WTC11 (cell line): ENCODE data around the gene AURKB. TPM values are rescaled to one million over a fixed set of nuclear protein-coding genes. Genes with fewer than 3 reads are reported as not detected.

ENCODE experiments used
- ATAC-seq: fragments of 200-7000 bp; cut with Tn5 transposase; 2 replicates; pipeline ENCODE4 v1.10.0; 2021; ENCODE audit warnings: mild to moderate bottlenecking, moderate library complexity
- Bru-seq: library from RNA; stranded (reverse); fragments of 400-500 nt; gene quantifications from one replicate; lab custom pipeline; 2021; lab: Mats Ljungman, UMichigan
- CTCF ChIA-PET: fragments of 300-600 bp; sonication (Branson Sonifier 250); formaldehyde crosslinking; loops from one replicate; lab custom pipeline; 2021; ENCODE audit warnings: antibody characterized with exemption; lab: Charles Lee
- POLR2A ChIA-PET: fragments of 350-600 bp; sonication (Branson Sonifier 250); formaldehyde crosslinking; loops from one replicate; lab custom pipeline; 2021; ENCODE audit warnings: antibody characterized with exemption; lab: Charles Lee
- DNase-seq: peaks from one replicate; pipeline ENCODE4 v3.0.0; 2021; ENCODE audit warnings: low spot score
- H3K27ac Mint-ChIP-seq: 2 replicates; pipeline ENCODE4 v1.8.0; 2021; ENCODE audit warnings: mixed read lengths
- H3K27me3 Mint-ChIP-seq: 2 replicates; pipeline ENCODE4 v1.8.0; 2021; ENCODE audit warnings: low read depth, mild to moderate bottlenecking, moderate library complexity, mixed read lengths
- H3K36me3 Mint-ChIP-seq: 2 replicates; pipeline ENCODE4 v1.8.0; 2021; ENCODE audit warnings: mixed read lengths
- H3K4me1 Mint-ChIP-seq: 2 replicates; pipeline ENCODE4 v1.8.0; 2022; ENCODE audit warnings: mixed read lengths
- H3K4me3 Mint-ChIP-seq: 2 replicates; pipeline ENCODE4 v1.8.0; 2021; ENCODE audit warnings: mild to moderate bottlenecking, moderate library complexity, mixed read lengths
- H3K9me3 Mint-ChIP-seq: 2 replicates; pipeline ENCODE4 v1.8.0; 2021; ENCODE audit warnings: mixed read lengths
- CBFB ChIP-seq: sonication (generic); formaldehyde crosslinking; IDR thresholded peaks from 2 replicates; pipeline ENCODE4 v1.8.1; 2022; ENCODE audit warnings: mild to moderate bottlenecking, low read depth, missing genetic modification reagents
- ELF4 ChIP-seq: sonication (generic); formaldehyde crosslinking; IDR thresholded peaks from 2 replicates; pipeline ENCODE4 v1.8.1; 2022; ENCODE audit warnings: low read depth, mild to moderate bottlenecking, moderate library complexity, missing genetic modification reagents
- ESRRA ChIP-seq: sonication (generic); formaldehyde crosslinking; IDR thresholded peaks from 2 replicates; pipeline ENCODE4 v1.8.1; 2022; ENCODE audit warnings: mild to moderate bottlenecking, missing genetic modification reagents, borderline replicate concordance
- FOXJ3 ChIP-seq: sonication (generic); formaldehyde crosslinking; IDR thresholded peaks from 2 replicates; pipeline ENCODE4 v1.9.0; 2021; ENCODE audit warnings: missing genetic modification reagents, mild to moderate bottlenecking, borderline replicate concordance
- FOXP1 ChIP-seq: sonication (generic); formaldehyde crosslinking; IDR thresholded peaks from 2 replicates; pipeline ENCODE4 v1.8.0; 2022; ENCODE audit warnings: missing genetic modification reagents, mild to moderate bottlenecking, moderate library complexity, borderline replicate concordance
- GABPB1 ChIP-seq: sonication (generic); formaldehyde crosslinking; IDR thresholded peaks from 2 replicates; pipeline ENCODE4 v1.8.1; 2023; ENCODE audit warnings: mild to moderate bottlenecking, missing genetic modification reagents
- GRHL2 ChIP-seq: fragments of 250-450 bp; sonication (Bioruptor Pico); IDR thresholded peaks from 2 replicates; pipeline ENCODE4 v1.8.0; 2022; ENCODE audit warnings: mild to moderate bottlenecking, moderate library complexity; ENCODE audit not compliant: insufficient replicate concordance, severe bottlenecking
- MYBL2 ChIP-seq: sonication (generic); formaldehyde crosslinking; IDR thresholded peaks from 2 replicates; pipeline ENCODE4 v1.8.1; 2023; ENCODE audit warnings: mild to moderate bottlenecking, moderate library complexity, missing genetic modification reagents
- NFATC4 ChIP-seq: fragments of 250-450 bp; sonication (Bioruptor Pico); IDR thresholded peaks from 2 replicates; pipeline ENCODE4 v1.9.0; 2021; ENCODE audit warnings: mild to moderate bottlenecking
- NR1H2 ChIP-seq: sonication (generic); formaldehyde crosslinking; IDR thresholded peaks from 2 replicates; pipeline ENCODE4 v1.9.0; 2021; ENCODE audit warnings: mild to moderate bottlenecking, moderate library complexity, missing genetic modification reagents
- NR2C2 ChIP-seq: sonication (generic); formaldehyde crosslinking; IDR thresholded peaks from 2 replicates; pipeline ENCODE4 v1.8.0; 2022; ENCODE audit warnings: mild to moderate bottlenecking, missing genetic modification reagents
- TEAD4 ChIP-seq: sonication (generic); formaldehyde crosslinking; IDR thresholded peaks from 2 replicates; pipeline ENCODE4 v1.8.0; 2022; ENCODE audit warnings: mild to moderate bottlenecking, missing genetic modification reagents
- long read RNA-seq, 3 experiments: library from RNA in 1 of 3; library from capped mRNA in 1 of 3; library from polyadenylated mRNA in 1 of 3; unstranded in 2 of 3; stranded (forward) in 1 of 3; transcript quantifications; one replicate each; pipeline ENCODE4 v2.0.0, GENCODE V29; 2021
- total RNA-seq: library from RNA; stranded (reverse); gene quantifications from 3 replicates; pipeline ENCODE4 v1.2.3, GENCODE V29; 2021
- TF ChIP-seq, protein P1 (sequence below): sonication (generic); formaldehyde crosslinking; IDR thresholded peaks from 2 replicates; pipeline ENCODE4 v1.8.0; 2023; ENCODE audit warnings: missing genetic modification reagents, mild to moderate bottlenecking, borderline replicate concordance
- TF ChIP-seq, protein P2 (sequence below): sonication (generic); formaldehyde crosslinking; conservative IDR thresholded peaks from 2 replicates; pipeline ENCODE4 v1.8.1; 2022; ENCODE audit warnings: mild to moderate bottlenecking, missing genetic modification reagents
- TF ChIP-seq, protein P3 (sequence below): sonication (generic); formaldehyde crosslinking; IDR thresholded peaks from 2 replicates; pipeline ENCODE4 v1.8.0; 2023; ENCODE audit warnings: mild to moderate bottlenecking, missing genetic modification reagents
- TF ChIP-seq, protein P4 (sequence below): sonication (generic); formaldehyde crosslinking; IDR thresholded peaks from 2 replicates; pipeline ENCODE4 v1.8.1; 2023; ENCODE audit warnings: mild to moderate bottlenecking, moderate library complexity, missing genetic modification reagents
- TF ChIP-seq, protein P5 (sequence below): sonication (generic); formaldehyde crosslinking; IDR thresholded peaks from 2 replicates; pipeline ENCODE4 v1.8.0; 2023; ENCODE audit warnings: missing genetic modification reagents
- TF ChIP-seq, protein P6 (sequence below): sonication (generic); formaldehyde crosslinking; conservative IDR thresholded peaks from 2 replicates; pipeline ENCODE4 v1.8.1; 2023; ENCODE audit warnings: mild to moderate bottlenecking, low read depth, missing genetic modification reagents, moderate library complexity

AURKB gene
- total RNA-seq (180 to 215 TPM (median 183 TPM) in 3 replicates), Bru-seq, nascent RNA (percentile 92 among the genes with signal in this experiment)
- long read RNA-seq, experiment 1, transcript AURKB-214 (9 exons, 1,227 nt) = major isoform, 222 of 312 reads
- long read RNA-seq, experiment 1, transcript AURKB-202 (8 exons, 1,167 nt) = minor isoform, 9 of 312 reads
- long read RNA-seq, experiment 1, transcript AURKB-201 (9 exons, 1,254 nt) = minor isoform, 7 of 312 reads
- long read RNA-seq, experiment 1, partial matches to known transcripts = 14 of 312 reads
- long read RNA-seq, experiment 1, other reads (novel, unspliced or antisense) = 59 of 312 reads
- long read RNA-seq, experiment 2, transcript AURKB-202 (8 exons, 1,167 nt) = minor isoform, 5 of 189 reads
- long read RNA-seq, experiment 2, transcript AURKB-201 (9 exons, 1,254 nt) = minor isoform, 5 of 189 reads
- long read RNA-seq, experiment 2, transcript AURKB-214 (9 exons, 1,227 nt) = major isoform, 75 of 189 reads
- long read RNA-seq, experiment 2, partial matches to known transcripts = 36 of 189 reads
- long read RNA-seq, experiment 2, other reads (novel, unspliced or antisense) = 67 of 189 reads
- long read RNA-seq, experiment 3, transcript AURKB-202 (8 exons, 1,167 nt) = minor isoform, 24 of 549 reads
- long read RNA-seq, experiment 3, transcript AURKB-214 (9 exons, 1,227 nt) = major isoform, 390 of 549 reads
- long read RNA-seq, experiment 3, transcript AURKB-201 (9 exons, 1,254 nt) = minor isoform, 18 of 549 reads
- long read RNA-seq, experiment 3, partial matches to known transcripts = 10 of 549 reads
- long read RNA-seq, experiment 3, other reads (novel, unspliced or antisense) = 106 of 549 reads

DNA sequence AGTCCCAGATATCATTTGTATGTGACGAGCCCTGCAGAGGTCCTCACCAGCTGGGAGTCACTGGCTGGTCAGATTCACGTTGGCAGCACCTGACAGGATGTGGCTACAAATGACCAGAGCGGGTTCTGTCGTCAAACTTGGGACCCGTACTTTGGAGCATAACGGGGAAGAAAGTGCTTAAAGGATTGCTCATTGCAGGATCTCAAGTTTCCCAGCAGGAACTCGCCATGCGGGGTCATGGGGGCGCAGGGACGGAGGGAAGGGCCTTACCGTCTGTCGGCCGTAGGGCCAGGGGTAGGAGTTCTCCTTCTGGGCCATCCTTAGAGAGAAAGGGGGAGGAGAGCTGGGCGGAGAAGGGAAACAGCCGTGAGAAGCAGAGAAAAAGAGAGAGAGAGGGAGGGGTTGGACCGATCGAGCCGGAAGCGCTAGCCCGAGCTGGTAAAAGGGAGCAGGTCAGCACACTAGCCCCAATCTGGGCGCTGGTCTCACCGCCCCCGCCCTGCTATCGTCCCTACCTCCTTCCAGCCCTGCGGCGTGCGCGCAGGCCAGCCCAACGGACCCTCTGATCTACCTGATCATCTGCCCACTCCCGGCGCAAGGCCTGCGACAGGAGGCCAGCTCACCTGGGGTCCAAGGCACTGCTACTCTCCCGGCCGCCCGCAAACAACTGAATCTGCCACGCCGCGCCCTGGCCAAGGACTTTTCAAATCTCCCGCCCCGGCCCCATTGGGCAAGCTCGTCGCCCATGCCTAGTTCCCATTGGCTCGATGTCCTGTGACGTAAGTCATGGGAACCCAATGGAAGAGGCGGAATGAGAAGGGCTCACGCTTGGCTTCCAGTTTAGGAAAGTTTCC lies at the start of gene AURKB:
Gene AURKB, minus strand, starts transcription at position 669 of the 854 bp plus-strand sequence. Its CDS starts 351 bp downstream, at position 318.
- no peaks in the 10 kb centered on the region for H3K27me3 Mint-ChIP-seq
- peaks cover 28% of the 10 kb centered on the region for H3K36me3 Mint-ChIP-seq
- no peaks in the 10 kb centered on the region for H3K9me3 Mint-ChIP-seq
- H3K27ac Mint-ChIP-seq = peak within 1 kb of the TSS; percentile 96
- peak; percentile 95 for DNase-seq
- POLR2A ChIA-PET = interaction anchor here (0.5 to 3.2 kb wide), 24 partner anchors 9 to 503 kb away, joined by 3 to 43 read pairs (median 4); partner anchors contain the start of genes BORCS6, CTC1, PER1 and SLC25A35
- CTCF ChIA-PET = interaction anchor here (0.6 to 2.2 kb wide), 13 partner anchors 10 to 857 kb away, joined by 3 to 10 read pairs (median 5); partner anchors contain the start of genes ALOXE3 and BORCS6
- H3K4me3 Mint-ChIP-seq = peak within 1 kb of the TSS; percentile 89
- peaks cover 16% of the 10 kb centered on the region for H3K4me1 Mint-ChIP-seq
- peak; percentile 91 for ATAC-seq
- TF ChIP-seq TEAD4 (CRISPR knock-in tag) (peak; percentile 39; the same call in 1 of the 2 replicates), CBFB (CRISPR knock-in tag) (peak; percentile 93), GABPB1 (CRISPR knock-in tag) (peak; percentile 78; the same call in 1 of the 2 replicates), FOXP1 (peak; percentile 95), ESRRA (no peak), ELF4 (CRISPR knock-in tag) (no peak), MYBL2 (CRISPR knock-in tag) (peak; percentile 100), GRHL2 (CRISPR knock-in tag) (no peak), NR1H2 (CRISPR knock-in tag) (no peak), FOXJ3 (CRISPR knock-in tag) (no peak), NR2C2 (peak; percentile 51; the same call in 1 of the 2 replicates), NFATC4 (CRISPR knock-in tag) (no peak)
- TF ChIP-seq, protein P1, sequence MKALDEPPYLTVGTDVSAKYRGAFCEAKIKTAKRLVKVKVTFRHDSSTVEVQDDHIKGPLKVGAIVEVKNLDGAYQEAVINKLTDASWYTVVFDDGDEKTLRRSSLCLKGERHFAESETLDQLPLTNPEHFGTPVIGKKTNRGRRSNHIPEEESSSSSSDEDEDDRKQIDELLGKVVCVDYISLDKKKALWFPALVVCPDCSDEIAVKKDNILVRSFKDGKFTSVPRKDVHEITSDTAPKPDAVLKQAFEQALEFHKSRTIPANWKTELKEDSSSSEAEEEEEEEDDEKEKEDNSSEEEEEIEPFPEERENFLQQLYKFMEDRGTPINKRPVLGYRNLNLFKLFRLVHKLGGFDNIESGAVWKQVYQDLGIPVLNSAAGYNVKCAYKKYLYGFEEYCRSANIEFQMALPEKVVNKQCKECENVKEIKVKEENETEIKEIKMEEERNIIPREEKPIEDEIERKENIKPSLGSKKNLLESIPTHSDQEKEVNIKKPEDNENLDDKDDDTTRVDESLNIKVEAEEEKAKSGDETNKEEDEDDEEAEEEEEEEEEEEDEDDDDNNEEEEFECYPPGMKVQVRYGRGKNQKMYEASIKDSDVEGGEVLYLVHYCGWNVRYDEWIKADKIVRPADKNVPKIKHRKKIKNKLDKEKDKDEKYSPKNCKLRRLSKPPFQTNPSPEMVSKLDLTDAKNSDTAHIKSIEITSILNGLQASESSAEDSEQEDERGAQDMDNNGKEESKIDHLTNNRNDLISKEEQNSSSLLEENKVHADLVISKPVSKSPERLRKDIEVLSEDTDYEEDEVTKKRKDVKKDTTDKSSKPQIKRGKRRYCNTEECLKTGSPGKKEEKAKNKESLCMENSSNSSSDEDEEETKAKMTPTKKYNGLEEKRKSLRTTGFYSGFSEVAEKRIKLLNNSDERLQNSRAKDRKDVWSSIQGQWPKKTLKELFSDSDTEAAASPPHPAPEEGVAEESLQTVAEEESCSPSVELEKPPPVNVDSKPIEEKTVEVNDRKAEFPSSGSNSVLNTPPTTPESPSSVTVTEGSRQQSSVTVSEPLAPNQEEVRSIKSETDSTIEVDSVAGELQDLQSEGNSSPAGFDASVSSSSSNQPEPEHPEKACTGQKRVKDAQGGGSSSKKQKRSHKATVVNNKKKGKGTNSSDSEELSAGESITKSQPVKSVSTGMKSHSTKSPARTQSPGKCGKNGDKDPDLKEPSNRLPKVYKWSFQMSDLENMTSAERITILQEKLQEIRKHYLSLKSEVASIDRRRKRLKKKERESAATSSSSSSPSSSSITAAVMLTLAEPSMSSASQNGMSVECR (CRISPR knock-in tag) = peak; percentile 97
- TF ChIP-seq, protein P2, sequence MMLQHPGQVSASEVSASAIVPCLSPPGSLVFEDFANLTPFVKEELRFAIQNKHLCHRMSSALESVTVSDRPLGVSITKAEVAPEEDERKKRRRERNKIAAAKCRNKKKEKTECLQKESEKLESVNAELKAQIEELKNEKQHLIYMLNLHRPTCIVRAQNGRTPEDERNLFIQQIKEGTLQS = no peak
- TF ChIP-seq, protein P3, sequence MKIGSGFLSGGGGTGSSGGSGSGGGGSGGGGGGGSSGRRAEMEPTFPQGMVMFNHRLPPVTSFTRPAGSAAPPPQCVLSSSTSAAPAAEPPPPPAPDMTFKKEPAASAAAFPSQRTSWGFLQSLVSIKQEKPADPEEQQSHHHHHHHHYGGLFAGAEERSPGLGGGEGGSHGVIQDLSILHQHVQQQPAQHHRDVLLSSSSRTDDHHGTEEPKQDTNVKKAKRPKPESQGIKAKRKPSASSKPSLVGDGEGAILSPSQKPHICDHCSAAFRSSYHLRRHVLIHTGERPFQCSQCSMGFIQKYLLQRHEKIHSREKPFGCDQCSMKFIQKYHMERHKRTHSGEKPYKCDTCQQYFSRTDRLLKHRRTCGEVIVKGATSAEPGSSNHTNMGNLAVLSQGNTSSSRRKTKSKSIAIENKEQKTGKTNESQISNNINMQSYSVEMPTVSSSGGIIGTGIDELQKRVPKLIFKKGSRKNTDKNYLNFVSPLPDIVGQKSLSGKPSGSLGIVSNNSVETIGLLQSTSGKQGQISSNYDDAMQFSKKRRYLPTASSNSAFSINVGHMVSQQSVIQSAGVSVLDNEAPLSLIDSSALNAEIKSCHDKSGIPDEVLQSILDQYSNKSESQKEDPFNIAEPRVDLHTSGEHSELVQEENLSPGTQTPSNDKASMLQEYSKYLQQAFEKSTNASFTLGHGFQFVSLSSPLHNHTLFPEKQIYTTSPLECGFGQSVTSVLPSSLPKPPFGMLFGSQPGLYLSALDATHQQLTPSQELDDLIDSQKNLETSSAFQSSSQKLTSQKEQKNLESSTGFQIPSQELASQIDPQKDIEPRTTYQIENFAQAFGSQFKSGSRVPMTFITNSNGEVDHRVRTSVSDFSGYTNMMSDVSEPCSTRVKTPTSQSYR = peak; percentile 84
- TF ChIP-seq, protein P4, sequence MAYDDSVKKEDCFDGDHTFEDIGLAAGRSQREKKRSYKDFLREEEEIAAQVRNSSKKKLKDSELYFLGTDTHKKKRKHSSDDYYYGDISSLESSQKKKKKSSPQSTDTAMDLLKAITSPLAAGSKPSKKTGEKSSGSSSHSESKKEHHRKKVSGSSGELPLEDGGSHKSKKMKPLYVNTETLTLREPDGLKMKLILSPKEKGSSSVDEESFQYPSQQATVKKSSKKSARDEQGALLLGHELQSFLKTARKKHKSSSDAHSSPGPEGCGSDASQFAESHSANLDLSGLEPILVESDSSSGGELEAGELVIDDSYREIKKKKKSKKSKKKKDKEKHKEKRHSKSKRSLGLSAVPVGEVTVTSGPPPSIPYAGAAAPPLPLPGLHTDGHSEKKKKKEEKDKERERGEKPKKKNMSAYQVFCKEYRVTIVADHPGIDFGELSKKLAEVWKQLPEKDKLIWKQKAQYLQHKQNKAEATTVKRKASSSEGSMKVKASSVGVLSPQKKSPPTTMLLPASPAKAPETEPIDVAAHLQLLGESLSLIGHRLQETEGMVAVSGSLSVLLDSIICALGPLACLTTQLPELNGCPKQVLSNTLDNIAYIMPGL (CRISPR knock-in tag) = peak; percentile 91
- TF ChIP-seq, protein P5, sequence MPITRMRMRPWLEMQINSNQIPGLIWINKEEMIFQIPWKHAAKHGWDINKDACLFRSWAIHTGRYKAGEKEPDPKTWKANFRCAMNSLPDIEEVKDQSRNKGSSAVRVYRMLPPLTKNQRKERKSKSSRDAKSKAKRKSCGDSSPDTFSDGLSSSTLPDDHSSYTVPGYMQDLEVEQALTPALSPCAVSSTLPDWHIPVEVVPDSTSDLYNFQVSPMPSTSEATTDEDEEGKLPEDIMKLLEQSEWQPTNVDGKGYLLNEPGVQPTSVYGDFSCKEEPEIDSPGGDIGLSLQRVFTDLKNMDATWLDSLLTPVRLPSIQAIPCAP = peak; percentile 72; the same call in 1 of the 2 replicates
- TF ChIP-seq, protein P6, sequence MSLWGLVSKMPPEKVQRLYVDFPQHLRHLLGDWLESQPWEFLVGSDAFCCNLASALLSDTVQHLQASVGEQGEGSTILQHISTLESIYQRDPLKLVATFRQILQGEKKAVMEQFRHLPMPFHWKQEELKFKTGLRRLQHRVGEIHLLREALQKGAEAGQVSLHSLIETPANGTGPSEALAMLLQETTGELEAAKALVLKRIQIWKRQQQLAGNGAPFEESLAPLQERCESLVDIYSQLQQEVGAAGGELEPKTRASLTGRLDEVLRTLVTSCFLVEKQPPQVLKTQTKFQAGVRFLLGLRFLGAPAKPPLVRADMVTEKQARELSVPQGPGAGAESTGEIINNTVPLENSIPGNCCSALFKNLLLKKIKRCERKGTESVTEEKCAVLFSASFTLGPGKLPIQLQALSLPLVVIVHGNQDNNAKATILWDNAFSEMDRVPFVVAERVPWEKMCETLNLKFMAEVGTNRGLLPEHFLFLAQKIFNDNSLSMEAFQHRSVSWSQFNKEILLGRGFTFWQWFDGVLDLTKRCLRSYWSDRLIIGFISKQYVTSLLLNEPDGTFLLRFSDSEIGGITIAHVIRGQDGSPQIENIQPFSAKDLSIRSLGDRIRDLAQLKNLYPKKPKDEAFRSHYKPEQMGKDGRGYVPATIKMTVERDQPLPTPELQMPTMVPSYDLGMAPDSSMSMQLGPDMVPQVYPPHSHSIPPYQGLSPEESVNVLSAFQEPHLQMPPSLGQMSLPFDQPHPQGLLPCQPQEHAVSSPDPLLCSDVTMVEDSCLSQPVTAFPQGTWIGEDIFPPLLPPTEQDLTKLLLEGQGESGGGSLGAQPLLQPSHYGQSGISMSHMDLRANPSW (CRISPR knock-in tag) = no peak
